ENCODE measurements around the gene YOD1. TPM values are rescaled to one million over a fixed set of nuclear protein-coding genes. Genes with fewer than 3 reads are reported as not detected.
A peak's percentile ranks its signal among the peaks of the same experiment; 100 is the strongest.

The YOD1 gene
- total RNA-seq, 1 experiment from 2014 or later = 9.4 TPM

DNA sequence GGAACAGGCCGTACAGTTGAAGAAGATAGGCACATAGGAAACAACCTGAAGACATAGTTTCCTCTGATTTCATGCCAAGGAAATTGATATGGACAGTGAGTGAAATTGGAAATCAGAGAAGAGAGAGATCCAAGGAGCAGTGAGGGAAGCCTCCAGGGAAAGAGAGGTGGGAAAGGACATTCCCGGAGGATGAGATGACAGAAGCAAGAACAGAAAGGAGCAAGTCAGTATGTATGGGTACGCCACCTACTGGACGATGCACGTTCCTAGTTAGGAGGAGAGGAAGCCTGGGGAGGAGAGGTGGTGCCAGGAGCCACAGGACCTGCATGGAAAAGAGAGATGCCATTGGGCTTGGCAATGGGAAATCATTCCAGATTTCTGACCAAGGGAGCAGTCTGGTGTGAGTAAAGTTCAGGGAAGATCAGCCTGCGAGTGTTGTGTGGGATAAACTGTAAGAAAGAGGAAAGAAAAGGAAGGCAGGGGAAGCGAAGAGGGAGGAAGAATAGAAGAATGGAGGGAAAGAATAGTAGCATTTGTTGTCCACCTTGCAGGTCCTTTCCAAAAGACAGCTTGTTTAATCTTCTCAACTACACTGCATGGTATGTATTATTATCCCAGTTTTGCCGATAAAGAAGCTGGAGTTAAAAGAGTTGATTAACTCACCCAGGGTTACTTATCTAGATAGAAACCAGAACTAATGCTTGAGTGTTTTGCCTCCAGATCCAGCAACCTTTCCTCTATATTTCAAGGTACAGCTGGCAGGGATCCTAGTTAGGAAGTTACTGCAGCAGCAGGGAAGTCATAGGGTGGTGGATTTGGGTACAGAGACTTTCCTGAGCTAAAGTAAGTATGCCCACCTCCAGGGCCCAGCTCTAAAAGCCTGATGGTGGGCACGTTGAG, 45.8 kb downstream of the YOD1 start:
- peak; percentile 87 for DNase-seq (ENCODE audit: low read depth, low spot score)
- in situ Hi-C loops (cut with HindIII; ENCODE audit: low pct_unique_long_range_greater_than_20kb, low sequenced_read_pairs) = no loop called here

DNA sequence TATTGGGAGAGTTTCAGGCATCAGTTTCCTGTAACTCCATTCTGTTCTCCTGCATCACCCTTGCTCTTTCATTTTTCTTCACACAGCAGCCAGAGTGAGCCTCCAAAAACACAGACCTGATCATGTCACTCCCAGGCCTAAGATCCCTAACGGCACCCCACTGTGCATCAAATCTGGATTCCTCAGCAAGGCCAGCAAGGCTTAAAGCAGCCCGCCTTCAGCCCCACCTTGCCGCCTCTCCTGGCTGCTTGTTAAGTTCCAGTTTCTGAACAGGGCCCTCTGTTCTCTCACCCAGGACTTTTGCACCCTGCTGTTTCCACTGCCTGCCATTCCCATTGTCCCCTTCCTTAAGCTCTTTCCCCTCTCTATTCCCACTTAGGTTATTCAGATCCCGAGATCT, 47.8 kb downstream of the YOD1 start:
- in situ Hi-C loops (cut with HindIII; ENCODE audit: low pct_unique_long_range_greater_than_20kb, low sequenced_read_pairs) = no loop called here
- no peak for DNase-seq (ENCODE audit: low read depth, low spot score)

DNA sequence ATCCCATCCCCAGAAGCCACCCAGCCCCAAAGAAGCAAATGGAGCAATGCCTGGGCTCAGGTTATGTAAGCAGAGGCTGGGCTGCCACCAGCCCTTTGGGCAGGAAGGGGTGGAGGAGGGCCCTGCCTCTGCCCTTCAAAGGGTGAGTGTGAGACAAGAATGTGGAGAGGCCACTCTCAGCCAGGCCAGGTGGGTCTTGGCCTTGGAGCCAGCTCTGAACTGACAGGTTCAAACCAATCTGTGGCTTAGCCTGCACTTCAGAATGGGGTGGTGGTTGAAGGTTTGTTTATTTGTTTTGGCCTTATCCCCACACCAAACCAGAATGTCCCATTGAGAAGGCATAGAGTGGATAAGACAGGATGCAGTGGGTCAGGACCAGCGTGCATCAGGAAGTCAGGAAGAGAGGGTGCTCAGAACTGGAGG, 48.3 kb downstream of the YOD1 start:
- in situ Hi-C loops (cut with HindIII; ENCODE audit: low pct_unique_long_range_greater_than_20kb, low sequenced_read_pairs) = no loop called here
- DNase-seq (ENCODE audit: low read depth, low spot score) = no peak

DNA sequence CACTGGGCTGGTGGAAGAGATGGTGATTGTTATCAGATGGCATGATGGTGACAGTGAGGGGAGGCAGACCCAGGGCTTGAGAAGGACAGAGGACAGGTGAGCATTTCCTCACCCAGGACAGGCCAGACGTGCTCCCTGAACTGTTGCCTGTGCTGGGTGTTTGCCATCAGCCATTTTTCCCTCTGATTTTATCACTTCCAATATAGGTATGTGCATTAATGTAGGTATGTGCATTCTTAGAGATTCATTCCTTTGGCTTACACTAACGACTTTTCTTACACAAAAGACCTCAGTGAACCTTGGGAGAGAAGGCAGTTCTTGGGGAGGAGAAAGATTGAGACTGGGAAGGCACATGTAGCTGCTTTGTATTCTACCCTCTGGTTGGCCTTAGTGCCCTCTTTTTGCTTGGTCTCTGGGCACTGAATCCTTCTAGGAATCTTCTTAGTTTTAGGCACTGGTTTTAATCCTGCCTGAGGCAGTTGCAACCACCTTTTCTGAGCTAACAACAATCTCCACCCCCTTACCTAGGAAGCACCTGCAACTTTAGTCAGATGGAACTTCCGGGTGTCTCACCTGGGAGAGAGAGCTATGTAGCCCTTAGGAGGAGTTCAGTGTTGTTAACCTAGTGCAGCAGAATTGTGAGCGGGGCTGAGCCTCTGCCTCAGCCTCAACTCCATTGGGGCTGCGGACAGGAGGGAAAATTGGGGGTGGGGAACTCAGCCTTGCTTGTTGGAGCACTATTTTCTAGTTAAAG, 49.3 kb downstream of the YOD1 start:
- DNase-seq (ENCODE audit: low read depth, low spot score) = no peak
- in situ Hi-C loops (cut with HindIII; ENCODE audit: low pct_unique_long_range_greater_than_20kb, low sequenced_read_pairs) = no loop called here

DNA sequence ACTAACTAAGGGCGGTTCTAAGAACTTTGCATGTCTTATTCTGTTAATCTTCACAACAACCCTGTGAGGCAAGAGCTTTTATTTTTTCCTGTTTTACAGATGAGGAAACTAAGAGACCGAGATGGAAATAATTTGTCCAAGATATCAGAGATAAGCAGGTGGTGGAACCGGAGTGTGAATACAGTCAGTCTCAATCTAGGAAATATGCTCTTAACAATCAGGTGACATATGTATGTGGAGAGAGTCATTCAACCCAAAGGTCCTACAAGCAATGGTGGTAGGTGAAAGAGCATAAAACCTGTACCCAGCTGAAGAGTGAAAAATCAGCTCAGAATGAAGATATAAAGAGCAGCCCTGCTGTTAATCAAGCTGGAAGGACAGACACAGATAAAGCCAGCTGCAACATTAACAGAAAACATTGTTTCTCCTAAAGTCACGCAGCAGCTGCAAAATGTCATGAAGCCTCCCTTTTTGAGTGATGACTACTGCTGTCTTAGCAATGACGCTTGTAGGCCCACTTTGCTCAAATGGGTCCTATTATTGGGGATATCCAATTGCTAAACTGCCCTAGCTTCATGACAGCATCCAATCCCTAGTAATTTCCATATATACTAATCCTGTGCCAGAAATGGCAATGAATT, 50.2 kb downstream of the YOD1 start:
- in situ Hi-C loops (cut with HindIII; ENCODE audit: low pct_unique_long_range_greater_than_20kb, low sequenced_read_pairs) = no loop called here
- DNase-seq (ENCODE audit: low read depth, low spot score) = no peak

DNA sequence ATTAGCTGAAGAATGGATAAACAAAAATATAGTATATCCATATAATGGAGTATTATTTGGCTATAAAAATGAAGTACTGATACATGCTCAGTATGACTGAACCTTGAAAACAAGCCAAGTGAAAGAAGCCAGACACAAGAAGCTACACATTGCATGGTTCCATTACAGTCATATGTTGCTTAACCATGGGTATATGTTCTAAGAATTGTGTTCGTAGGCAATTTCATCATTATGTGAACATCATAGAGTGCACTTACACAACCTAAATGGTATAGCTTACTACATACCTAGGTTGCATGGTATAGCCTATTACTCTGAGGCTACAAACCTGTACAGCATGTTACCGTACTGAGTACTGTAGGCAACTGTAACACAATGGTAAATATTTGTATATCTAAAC, 52.2 kb downstream of the YOD1 start:
- DNase-seq (ENCODE audit: low read depth, low spot score) = no peak
- in situ Hi-C loops (cut with HindIII; ENCODE audit: low pct_unique_long_range_greater_than_20kb, low sequenced_read_pairs) = no loop called here

Other genes starting within 250 kb of the YOD1 start
- gene IL20, start 185.6 kb downstream of the YOD1 start, total RNA-seq (2014; rRNA removed; shearing (Covaris generic)) = not detected in 2 replicates
- 0.37 TPM in 1 of 2 replicates, not detected in the other for gene IL24, start 153.8 kb downstream of the YOD1 start, total RNA-seq (2014; rRNA removed; shearing (Covaris generic))
- gene FCMR, start 129.3 kb downstream of the YOD1 start, total RNA-seq (2014; rRNA removed; shearing (Covaris generic)) = 1.7 and 2.8 TPM in 2 replicates
- not detected in 2 replicates for gene PIGR, start 104.7 kb downstream of the YOD1 start, total RNA-seq (2014; rRNA removed; shearing (Covaris generic))
- not detected in 2 replicates for gene FCAMR, start 80.7 kb downstream of the YOD1 start, total RNA-seq (2014; rRNA removed; shearing (Covaris generic))
- gene C1orf116, start 18.5 kb downstream of the YOD1 start, total RNA-seq (2014; rRNA removed; shearing (Covaris generic)) = 0.13 and 0.50 TPM in 2 replicates
- gene PFKFB2, start 2.1 kb upstream of the YOD1 start, total RNA-seq (2014; rRNA removed; shearing (Covaris generic)) = 24.0 and 24.9 TPM in 2 replicates
- gene C4BPB, start 37.7 kb upstream of the YOD1 start, total RNA-seq (2014; rRNA removed; shearing (Covaris generic)) = not detected in 2 replicates
- not detected in 2 replicates for gene C4BPA, start 53.0 kb upstream of the YOD1 start, total RNA-seq (2014; rRNA removed; shearing (Covaris generic))

Measured in SK-MEL-5 (cell line).